ENCODE results near the gene TDRD6. TPM values are rescaled to one million over a fixed set of nuclear protein-coding genes. Genes with fewer than 3 reads are reported as not detected.

The TDRD6 gene, protein sequence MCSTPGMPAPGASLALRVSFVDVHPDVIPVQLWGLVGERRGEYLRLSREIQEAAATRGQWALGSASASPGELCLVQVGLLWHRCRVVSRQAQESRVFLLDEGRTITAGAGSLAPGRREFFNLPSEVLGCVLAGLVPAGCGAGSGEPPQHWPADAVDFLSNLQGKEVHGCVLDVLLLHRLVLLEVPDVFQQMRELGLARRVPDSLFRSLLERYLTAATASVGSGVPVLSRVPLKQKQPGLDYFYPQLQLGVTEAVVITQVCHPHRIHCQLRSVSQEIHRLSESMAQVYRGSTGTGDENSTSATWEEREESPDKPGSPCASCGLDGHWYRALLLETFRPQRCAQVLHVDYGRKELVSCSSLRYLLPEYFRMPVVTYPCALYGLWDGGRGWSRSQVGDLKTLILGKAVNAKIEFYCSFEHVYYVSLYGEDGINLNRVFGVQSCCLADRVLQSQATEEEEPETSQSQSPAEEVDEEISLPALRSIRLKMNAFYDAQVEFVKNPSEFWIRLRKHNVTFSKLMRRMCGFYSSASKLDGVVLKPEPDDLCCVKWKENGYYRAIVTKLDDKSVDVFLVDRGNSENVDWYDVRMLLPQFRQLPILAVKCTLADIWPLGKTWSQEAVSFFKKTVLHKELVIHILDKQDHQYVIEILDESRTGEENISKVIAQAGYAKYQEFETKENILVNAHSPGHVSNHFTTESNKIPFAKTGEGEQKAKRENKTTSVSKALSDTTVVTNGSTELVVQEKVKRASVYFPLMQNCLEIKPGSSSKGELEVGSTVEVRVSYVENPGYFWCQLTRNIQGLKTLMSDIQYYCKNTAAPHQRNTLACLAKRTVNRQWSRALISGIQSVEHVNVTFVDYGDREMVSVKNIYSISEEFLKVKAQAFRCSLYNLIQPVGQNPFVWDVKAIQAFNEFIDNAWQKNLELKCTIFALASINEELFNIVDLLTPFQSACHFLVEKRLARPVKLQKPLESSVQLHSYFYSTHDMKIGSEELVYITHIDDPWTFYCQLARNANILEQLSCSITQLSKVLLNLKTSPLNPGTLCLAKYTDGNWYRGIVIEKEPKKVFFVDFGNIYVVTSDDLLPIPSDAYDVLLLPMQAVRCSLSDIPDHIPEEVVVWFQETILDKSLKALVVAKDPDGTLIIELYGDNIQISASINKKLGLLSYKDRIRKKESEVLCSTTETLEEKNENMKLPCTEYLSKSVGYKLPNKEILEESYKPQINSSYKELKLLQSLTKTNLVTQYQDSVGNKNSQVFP (N-terminal part only)
- total RNA-seq (2021) (not detected in 2 replicates), Bru-seq, nascent RNA (not detected), BruChase-seq, experiment 1, labeled RNA remaining after a 2-hour chase (not detected), BruChase-seq, experiment 2, labeled RNA remaining after a 6-hour chase (not detected)
- long read RNA-seq: 0 reads

DNA sequence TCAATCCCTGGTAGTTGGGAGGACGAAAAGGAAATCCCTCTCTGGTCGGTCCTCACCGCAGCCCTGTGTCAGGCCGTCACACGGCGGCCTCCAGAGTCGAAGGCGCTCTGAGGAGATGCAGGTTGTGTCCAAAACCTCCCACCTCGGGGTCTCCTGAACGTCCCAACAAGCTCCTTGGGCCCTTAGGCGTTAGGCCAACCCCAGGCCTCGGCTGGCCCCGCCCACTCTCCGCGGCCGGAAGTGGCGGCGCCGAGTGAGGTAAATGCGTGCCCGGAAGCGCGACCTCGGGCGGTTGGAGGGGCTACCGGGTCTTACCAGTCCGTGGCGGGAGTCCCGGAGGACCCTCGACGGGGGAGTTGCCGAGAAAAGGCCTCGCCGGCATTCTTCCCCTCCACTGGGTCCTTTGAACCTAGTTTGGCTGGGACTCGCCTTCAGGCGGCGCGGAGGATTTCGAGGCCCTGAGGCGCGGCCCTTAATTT, at the start of gene TDRD6:
TSS of gene TDRD6 (plus strand) at position 267 of the 479 bp plus-strand sequence. CDS start 244 bp downstream, outside the sequence.
- no peak for DNase-seq (ENCODE audit: low spot score)
- ChIA-PET CTCF (no interaction called here), POLR2A (ENCODE audit: low non-redundant PET) (no interaction called here)
- intact Hi-C loops (cut with micrococcal nuclease; ENCODE audit: unreplicated experiment): no loop called here
- Histone ChIP-seq H3K4me3 (ENCODE audit: low read depth, low read length, poor library complexity, severe bottlenecking) (no peak within 1 kb of the TSS), H3K36me3 (ENCODE audit: insufficient read depth, low read length, poor library complexity, severe bottlenecking) (no peaks in the 10 kb centered on the region), H3K9me3 (ENCODE audit: low read depth, low read length, poor library complexity, severe bottlenecking) (no peaks in the 10 kb centered on the region), H3K4me1 (ENCODE audit: insufficient read depth, low read length, poor library complexity, severe bottlenecking) (no peaks in the 10 kb centered on the region), H3K27me3 (replicated peaks; ENCODE audit: insufficient read depth, low read depth, low read length, poor library complexity) (peaks cover 9% of the 10 kb centered on the region), H3K27ac (ENCODE audit: low read depth, low read length, poor library complexity, severe bottlenecking) (no peak within 1 kb of the TSS)
- no TSS peak for BruUV-seq (replicated peaks)
- TF ChIP-seq EZH2 (IDR thresholded peaks at IDR 0.05; ENCODE audit: borderline replicate concordance, low read depth, low read length, poor library complexity, severe bottlenecking): no peak
- no peak for TF ChIP-seq CTCF (conservative IDR thresholded peaks at IDR 0.05; ENCODE audit: low read depth, low read length)

DNA sequence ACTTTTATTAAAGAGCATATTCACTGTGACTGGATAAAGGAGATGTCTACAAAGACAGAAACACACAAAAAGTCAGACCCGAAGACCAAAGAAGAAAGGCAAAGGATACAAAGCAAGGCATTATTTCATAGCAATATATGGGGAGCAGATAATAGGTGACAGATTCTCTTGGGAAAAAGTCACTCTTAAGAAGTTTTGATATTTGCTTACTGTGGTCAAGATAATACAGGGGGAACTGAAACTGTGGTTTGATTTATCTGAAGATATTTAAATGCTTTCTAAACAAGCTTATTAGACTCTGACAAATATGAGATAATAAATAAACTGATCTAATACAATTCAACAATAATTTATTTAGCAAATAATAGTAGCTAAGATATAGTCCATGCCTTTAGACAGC, 49.8 kb upstream of the TDRD6 start:
- intact Hi-C loops (cut with micrococcal nuclease; ENCODE audit: unreplicated experiment): no loop called here
- H3K27me3 ChIP-seq (replicated peaks; ENCODE audit: insufficient read depth, low read depth, low read length, poor library complexity): no peaks in the 10 kb centered on the region
- ChIA-PET POLR2A (ENCODE audit: low non-redundant PET) (no interaction called here), CTCF (no interaction called here)
- no peak for DNase-seq (ENCODE audit: low spot score)
- BruUV-seq (replicated peaks): no TSS peak
- H3K27ac ChIP-seq (ENCODE audit: low read depth, low read length, poor library complexity, severe bottlenecking): no peak overlapping the region
- no peaks in the 10 kb centered on the region for H3K9me3 ChIP-seq (ENCODE audit: low read depth, low read length, poor library complexity, severe bottlenecking)
- no peaks in the 10 kb centered on the region for H3K4me1 ChIP-seq (ENCODE audit: insufficient read depth, low read length, poor library complexity, severe bottlenecking)
- TF ChIP-seq CTCF (conservative IDR thresholded peaks at IDR 0.05; ENCODE audit: low read depth, low read length) (no peak), EZH2 (IDR thresholded peaks at IDR 0.05; ENCODE audit: borderline replicate concordance, low read depth, low read length, poor library complexity, severe bottlenecking) (no peak)
- H3K4me3 ChIP-seq (ENCODE audit: low read depth, low read length, poor library complexity, severe bottlenecking): no peak overlapping the region
- no peaks in the 10 kb centered on the region for H3K36me3 ChIP-seq (ENCODE audit: insufficient read depth, low read length, poor library complexity, severe bottlenecking)

DNA sequence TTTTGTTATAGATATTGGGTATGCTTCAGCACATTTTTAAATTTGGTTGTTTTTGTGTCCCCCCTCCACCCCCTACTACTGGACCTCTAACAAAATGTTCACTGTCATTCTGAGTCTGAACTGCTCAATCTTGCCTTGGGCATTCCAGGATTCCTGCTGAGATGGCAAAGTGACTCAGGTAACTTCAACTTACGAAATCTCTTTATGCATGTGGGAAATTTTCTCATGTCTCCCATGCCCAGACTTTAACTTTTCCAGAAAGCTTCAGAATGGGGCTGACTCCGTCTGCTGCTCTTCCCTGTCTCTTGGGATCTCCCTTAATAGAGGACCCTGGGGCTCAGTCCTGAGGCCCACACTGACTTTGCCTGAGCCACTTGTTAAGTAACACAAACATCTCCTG, 49.0 kb upstream of the TDRD6 start:
- POLR2A ChIA-PET (ENCODE audit: low non-redundant PET): no interaction called here
- intact Hi-C loops (cut with micrococcal nuclease; ENCODE audit: unreplicated experiment): no loop called here
- Histone ChIP-seq H3K27me3 (replicated peaks; ENCODE audit: insufficient read depth, low read depth, low read length, poor library complexity) (no peaks in the 10 kb centered on the region), H3K4me3 (ENCODE audit: low read depth, low read length, poor library complexity, severe bottlenecking) (no peak overlapping the region), H3K27ac (ENCODE audit: low read depth, low read length, poor library complexity, severe bottlenecking) (no peak overlapping the region), H3K4me1 (ENCODE audit: insufficient read depth, low read length, poor library complexity, severe bottlenecking) (no peaks in the 10 kb centered on the region), H3K9me3 (ENCODE audit: low read depth, low read length, poor library complexity, severe bottlenecking) (no peaks in the 10 kb centered on the region), H3K36me3 (ENCODE audit: insufficient read depth, low read length, poor library complexity, severe bottlenecking) (no peaks in the 10 kb centered on the region)
- BruUV-seq (replicated peaks): no TSS peak
- DNase-seq (ENCODE audit: low spot score): no peak
- TF ChIP-seq CTCF (conservative IDR thresholded peaks at IDR 0.05; ENCODE audit: low read depth, low read length) (no peak), EZH2 (IDR thresholded peaks at IDR 0.05; ENCODE audit: borderline replicate concordance, low read depth, low read length, poor library complexity, severe bottlenecking) (no peak)
- CTCF ChIA-PET: no interaction called here

All from A673 (cell line).